Kidney epithelial cell (primary cell): Measurements from ENCODE around the gene PAK2. TPM values are rescaled to one million over a fixed set of nuclear protein-coding genes. Genes with fewer than 3 reads are reported as not detected.
"Not testable (repeated sequence)": the region's sequence is repeated elsewhere in the genome, so short reads cannot be mapped to it uniquely, and the experiment has no call there.

Source experiments
- DNase-seq: peaks from one replicate; pipeline ENCODE4 v3.0.0-alpha.2; 2010; ENCODE audit warnings: low read depth
- H3K27me3 ChIP-seq: 2 replicates; pipeline ENCODE4 v1.6.0; 2011; ENCODE audit warnings: low read length; ENCODE audit not compliant: control insufficient read depth, insufficient read depth
- H3K36me3 ChIP-seq: 2 replicates; pipeline ENCODE4 v1.5.1; 2011; ENCODE audit warnings: low read length; ENCODE audit not compliant: control insufficient read depth, insufficient read depth
- H3K4me3 ChIP-seq: 2 replicates; pipeline ENCODE4 v1.5.1; 2011; ENCODE audit warnings: low read depth, mild to moderate bottlenecking, control low read depth, low read length
- total RNA-seq: library from RNA; depleted of rRNA; stranded (reverse); fragments of >200 nt; gene quantifications from 2 replicates; pipeline ENCODE4 v1.2.3, GENCODE V29; 2015
- TF ChIP-seq, protein P1 (sequence below): IDR thresholded peaks from 2 replicates; pipeline ENCODE4 v1.5.1; 2011; ENCODE audit warnings: mild to moderate bottlenecking, moderate library complexity, low read length, control low read depth, inconsistent platforms; ENCODE audit not compliant: insufficient read depth, poor library complexity, severe bottlenecking

PAK2 gene
- total RNA-seq, 1 donor from 2014 or later: 50.6 TPM

DNA sequence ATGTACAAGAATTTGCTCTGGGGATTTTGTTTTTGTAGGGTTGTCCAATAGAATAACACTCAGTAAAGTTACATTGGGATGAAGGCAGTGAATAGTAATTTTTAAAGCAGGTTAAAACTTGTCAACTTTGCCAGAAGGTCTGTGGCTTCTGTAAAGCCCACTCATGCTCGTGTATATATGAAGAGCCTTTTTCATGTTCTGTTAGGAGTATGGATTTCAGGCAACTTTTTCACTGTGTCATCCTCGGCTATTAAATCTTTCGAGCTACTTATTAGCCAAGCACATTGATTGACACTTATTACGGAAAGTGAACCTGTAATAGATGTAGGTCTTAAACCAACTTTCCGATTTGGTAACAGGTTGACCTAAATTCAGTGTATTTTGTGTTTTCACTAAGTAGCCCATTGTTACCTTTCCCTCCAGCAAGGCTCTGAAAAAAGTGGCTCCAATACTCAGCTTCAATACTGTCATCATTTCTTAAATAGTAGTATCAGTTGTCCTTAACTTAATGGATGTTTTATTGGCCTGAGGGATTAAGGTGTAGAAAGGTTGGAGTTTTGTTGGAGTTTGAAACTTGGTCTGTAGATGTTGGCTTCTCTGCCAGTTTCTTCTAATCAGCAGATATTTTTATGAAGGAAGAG lies 1.7 kb downstream of the PAK2 start:
- H3K4me3 ChIP-seq: peak overlapping the region; percentile 93

DNA sequence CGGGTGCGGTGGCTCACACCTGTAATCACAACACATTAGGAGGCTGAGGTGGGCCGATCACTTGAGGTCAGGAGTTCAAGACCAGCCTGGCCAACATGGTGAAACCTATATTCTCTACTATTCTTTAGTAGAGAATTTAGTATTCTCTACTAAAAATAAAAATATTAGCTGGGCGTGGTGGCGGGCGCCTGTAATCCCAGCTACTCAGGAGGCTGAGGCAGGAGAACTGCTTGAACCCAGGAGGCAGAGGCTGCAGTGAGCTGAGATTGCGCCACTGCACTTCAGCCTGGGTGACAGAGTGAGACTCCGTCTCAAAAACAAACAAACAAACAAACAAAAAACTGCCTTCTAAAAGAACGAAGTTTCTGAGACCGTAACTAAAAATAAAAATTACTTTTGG lies 3.9 kb downstream of the PAK2 start:
- H3K27me3 ChIP-seq, H3K36me3 ChIP-seq, DNase-seq, H3K4me3 ChIP-seq: not testable (repeated sequence)

More for the DNA sequence above, 1.7 kb downstream of the PAK2 start:
- DNase-seq: no peak
- TF ChIP-seq, protein P1, sequence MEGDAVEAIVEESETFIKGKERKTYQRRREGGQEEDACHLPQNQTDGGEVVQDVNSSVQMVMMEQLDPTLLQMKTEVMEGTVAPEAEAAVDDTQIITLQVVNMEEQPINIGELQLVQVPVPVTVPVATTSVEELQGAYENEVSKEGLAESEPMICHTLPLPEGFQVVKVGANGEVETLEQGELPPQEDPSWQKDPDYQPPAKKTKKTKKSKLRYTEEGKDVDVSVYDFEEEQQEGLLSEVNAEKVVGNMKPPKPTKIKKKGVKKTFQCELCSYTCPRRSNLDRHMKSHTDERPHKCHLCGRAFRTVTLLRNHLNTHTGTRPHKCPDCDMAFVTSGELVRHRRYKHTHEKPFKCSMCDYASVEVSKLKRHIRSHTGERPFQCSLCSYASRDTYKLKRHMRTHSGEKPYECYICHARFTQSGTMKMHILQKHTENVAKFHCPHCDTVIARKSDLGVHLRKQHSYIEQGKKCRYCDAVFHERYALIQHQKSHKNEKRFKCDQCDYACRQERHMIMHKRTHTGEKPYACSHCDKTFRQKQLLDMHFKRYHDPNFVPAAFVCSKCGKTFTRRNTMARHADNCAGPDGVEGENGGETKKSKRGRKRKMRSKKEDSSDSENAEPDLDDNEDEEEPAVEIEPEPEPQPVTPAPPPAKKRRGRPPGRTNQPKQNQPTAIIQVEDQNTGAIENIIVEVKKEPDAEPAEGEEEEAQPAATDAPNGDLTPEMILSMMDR: no peak
- Histone ChIP-seq H3K36me3 (no peaks in the 10 kb centered on the region), H3K27me3 (no peaks in the 10 kb centered on the region)

DNA sequence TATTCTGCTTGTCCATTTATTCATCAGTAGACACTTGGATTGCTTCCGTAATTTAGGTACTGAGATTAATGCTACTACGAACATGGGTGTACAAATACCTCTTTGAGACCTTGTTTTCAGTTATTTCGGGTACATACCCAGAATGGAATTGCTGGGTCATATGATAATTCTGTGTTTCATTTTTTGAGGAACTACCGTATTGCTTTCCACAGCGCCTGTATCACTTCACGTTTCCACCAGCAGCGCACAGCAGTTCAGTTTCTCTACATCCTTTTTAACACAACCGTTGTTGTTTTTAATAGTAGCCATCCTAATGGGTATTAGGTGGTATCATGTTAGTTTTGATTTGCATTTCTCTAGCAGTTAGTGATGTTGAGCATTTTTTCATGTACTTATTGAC lies 9.5 kb downstream of the PAK2 start:
- DNase-seq: no peak
- no peak overlapping the region for H3K4me3 ChIP-seq
- H3K36me3 ChIP-seq: no peaks in the 10 kb centered on the region
- TF ChIP-seq, protein P1: no peak
- H3K27me3 ChIP-seq: no peaks in the 10 kb centered on the region

DNA sequence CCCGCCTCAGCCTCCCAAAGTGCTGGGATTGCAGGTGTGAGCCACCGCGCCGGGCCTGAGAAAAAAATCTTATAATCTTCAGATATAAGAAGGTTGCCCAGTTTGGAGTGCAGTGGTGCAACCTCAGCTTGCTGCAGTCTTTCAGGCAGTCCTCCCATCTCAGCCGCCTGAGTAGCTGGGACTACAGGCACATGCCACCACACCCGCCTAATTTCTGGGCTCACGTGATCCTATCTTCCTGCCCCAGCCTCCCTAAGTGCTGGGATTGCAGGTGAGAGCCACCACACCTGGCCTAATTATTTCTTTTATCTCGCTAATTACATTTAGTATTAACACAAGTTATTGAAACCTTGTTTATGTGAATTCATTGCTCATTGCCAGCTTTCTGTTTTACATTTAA lies 13.5 kb downstream of the PAK2 start:
- Histone ChIP-seq H3K27me3 (no peaks in the 10 kb centered on the region), H3K36me3 (no peaks in the 10 kb centered on the region), H3K4me3 (no peak overlapping the region)
- no peak for DNase-seq
- TF ChIP-seq, protein P1: no peak

DNA sequence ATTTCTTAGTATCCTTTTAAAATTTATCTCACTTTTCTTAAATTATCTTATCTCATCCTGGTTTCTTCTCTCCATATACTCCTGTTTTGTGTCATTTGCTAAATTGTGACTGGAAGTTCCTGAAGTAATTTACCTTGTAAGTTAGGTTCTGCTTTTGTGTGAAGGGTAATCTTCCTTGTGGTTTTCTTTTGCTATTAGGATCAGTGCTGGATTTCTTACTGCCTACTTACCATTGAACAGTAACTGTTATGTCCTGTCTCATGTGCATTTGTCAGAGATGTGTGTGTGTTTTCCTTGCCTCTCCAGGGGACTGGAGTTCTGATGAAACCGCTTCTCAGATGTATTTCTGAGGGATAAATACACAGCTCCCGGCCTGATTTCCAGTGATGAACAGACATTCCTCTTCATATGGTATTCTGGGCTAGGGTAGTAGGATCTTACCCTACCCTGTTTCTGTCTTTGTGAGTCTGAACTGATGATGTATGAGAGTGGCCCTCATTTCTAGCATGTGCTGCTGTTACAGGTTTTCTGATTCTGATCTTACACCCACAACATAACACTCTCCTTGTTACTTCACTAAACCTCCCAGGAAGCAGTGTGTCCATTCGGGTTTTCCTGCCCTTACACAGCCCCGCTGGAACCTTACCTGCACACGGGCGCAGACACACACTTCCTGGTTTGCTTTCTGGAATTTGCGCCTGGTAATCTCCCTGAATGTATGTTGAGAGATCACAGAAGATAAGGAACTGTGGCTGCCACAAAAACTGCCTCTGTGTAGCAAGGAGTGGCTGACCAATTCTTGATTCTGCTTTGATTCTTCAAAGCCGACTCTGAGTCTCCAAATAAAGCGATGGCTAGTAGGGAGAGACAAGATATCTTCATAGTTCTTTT lies 14.7 kb downstream of the PAK2 start:
- no peak overlapping the region for H3K4me3 ChIP-seq

DNA sequence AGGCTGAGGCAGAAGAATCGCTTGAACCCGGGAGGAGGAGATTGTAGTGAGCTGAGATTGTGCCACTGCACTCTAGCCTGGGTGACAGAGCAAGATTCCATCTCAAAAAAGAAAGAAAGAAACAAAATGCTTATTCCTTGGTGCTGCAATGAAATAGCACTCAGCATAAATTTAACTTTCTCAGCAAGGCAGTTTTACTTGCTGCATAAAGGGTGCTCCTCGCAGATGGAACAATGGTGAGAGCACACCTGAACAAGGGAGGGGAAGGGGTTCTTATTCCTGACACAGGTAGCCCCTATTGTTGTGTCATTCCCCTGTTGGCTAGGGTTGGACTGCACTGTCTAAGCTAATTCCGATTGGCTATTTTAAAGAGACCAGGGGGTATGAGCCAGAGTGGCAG lies 17.1 kb downstream of the PAK2 start:
- no peak for DNase-seq
- Histone ChIP-seq H3K4me3 (no peak overlapping the region), H3K27me3 (no peaks in the 10 kb centered on the region), H3K36me3 (no peaks in the 10 kb centered on the region)
- TF ChIP-seq, protein P1: no peak

More for the DNA sequence above, 14.7 kb downstream of the PAK2 start:
- TF ChIP-seq, protein P1: no peak
- Histone ChIP-seq H3K36me3 (no peaks in the 10 kb centered on the region), H3K27me3 (no peaks in the 10 kb centered on the region)
- DNase-seq: no peak
